ENCODE measurements around the gene SH3PXD2B. TPM values are rescaled to one million over a fixed set of nuclear protein-coding genes. Genes with fewer than 3 reads are reported as not detected.
A peak's percentile ranks its signal among the peaks of the same experiment; 100 is the strongest.

SH3PXD2B gene
- total and polyA plus RNA-seq, 10 of the 15 experiments (the other 5 are each of a cell fraction or from before 2014, with no cell fraction given), result 0.05 to 1.6 (median 0.57) TPM

- TF ChIP-seq ZNF592 (IDR thresholded peaks at IDR 0.05), result no peak
- peak; percentile 57 for TF ChIP-seq SPI1 (IDR thresholded peaks at IDR 0.05; ENCODE audit: borderline replicate concordance, insufficient read depth, low read depth, low read length)
- no peak for TF ChIP-seq ZNF207 (IDR thresholded peaks at IDR 0.05; ENCODE audit: borderline replicate concordance)
- TF ChIP-seq SIX5 (IDR thresholded peaks at IDR 0.05; ENCODE audit: low read depth, low read length, severe bottlenecking), result no peak
- TF ChIP-seq ZBTB11 (CRISPR knock-in tag; IDR thresholded peaks at IDR 0.05), result no peak
- peak; percentile 17; the same call in 1 of the 2 replicates for TF ChIP-seq MTA2 (IDR thresholded peaks at IDR 0.05; ENCODE audit: low read depth)
- no peak for TF ChIP-seq PAX8 (IDR thresholded peaks at IDR 0.05)
- TF ChIP-seq HDGF (IDR thresholded peaks at IDR 0.05), result no peak
- 0 out of 2 replicates have a peak, but pooled peaks have one; percentile 35 for TF ChIP-seq CREB1 (IDR thresholded peaks at IDR 0.05; ENCODE audit: low read depth)
- TF ChIP-seq GATAD2B (conservative IDR thresholded peaks at IDR 0.05; ENCODE audit: low read depth), result peak; percentile 72; the same call in 1 of the 2 replicates
- TF ChIP-seq NFIC (IDR thresholded peaks at IDR 0.05; ENCODE audit: low read depth, low read length), result peak; percentile 96
- TF ChIP-seq HDAC2 (IDR thresholded peaks at IDR 0.05), result no peak
- TF ChIP-seq WRNIP1 (IDR thresholded peaks at IDR 0.05; ENCODE audit: borderline replicate concordance, low read depth, low read length), result no peak
- 0 out of 2 replicates have a peak, but pooled peaks have one; percentile 64 for TF ChIP-seq CBX5 (IDR thresholded peaks at IDR 0.05; ENCODE audit: low read depth)
- TF ChIP-seq IKZF2 (IDR thresholded peaks at IDR 0.05), result peak in 1 of 2 experiments; percentile 64; a peak in 2 of 4 replicates
- TF ChIP-seq STAT3 (IDR thresholded peaks at IDR 0.05; ENCODE audit: low read depth, low read length), result no peak
- no peak for TF ChIP-seq SP1 (IDR thresholded peaks at IDR 0.05; ENCODE audit: low read depth, low read length)
- TF ChIP-seq NFXL1 (IDR thresholded peaks at IDR 0.05; ENCODE audit: borderline replicate concordance), result no peak
- TF ChIP-seq KDM1A (IDR thresholded peaks at IDR 0.05; ENCODE audit: borderline replicate concordance), result no peak
- no peak for TF ChIP-seq ATF3 (IDR thresholded peaks at IDR 0.05; ENCODE audit: borderline replicate concordance, extremely low read depth, low read depth, low read length)
- TF ChIP-seq EED (IDR thresholded peaks at IDR 0.05; ENCODE audit: low read depth), result peak; percentile 95
- no peak for TF ChIP-seq ZZZ3 (IDR thresholded peaks at IDR 0.05; ENCODE audit: control insufficient read depth, insufficient read length, low read depth)
- TF ChIP-seq ASH2L (IDR thresholded peaks at IDR 0.05; ENCODE audit: borderline replicate concordance, low read depth), result no peak
- TF ChIP-seq PML (IDR thresholded peaks at IDR 0.05; ENCODE audit: low read length), result 0 out of 2 replicates have a peak, but pooled peaks have one; percentile 71
Measured at GRCh38 chr5:172315587-172316493, 138.5 kb downstream of the SH3PXD2B start (continued).

Data from GM12878 (cell line).